ENCODE results near the gene SLC25A39.

- TF ChIP-seq, protein P1, sequence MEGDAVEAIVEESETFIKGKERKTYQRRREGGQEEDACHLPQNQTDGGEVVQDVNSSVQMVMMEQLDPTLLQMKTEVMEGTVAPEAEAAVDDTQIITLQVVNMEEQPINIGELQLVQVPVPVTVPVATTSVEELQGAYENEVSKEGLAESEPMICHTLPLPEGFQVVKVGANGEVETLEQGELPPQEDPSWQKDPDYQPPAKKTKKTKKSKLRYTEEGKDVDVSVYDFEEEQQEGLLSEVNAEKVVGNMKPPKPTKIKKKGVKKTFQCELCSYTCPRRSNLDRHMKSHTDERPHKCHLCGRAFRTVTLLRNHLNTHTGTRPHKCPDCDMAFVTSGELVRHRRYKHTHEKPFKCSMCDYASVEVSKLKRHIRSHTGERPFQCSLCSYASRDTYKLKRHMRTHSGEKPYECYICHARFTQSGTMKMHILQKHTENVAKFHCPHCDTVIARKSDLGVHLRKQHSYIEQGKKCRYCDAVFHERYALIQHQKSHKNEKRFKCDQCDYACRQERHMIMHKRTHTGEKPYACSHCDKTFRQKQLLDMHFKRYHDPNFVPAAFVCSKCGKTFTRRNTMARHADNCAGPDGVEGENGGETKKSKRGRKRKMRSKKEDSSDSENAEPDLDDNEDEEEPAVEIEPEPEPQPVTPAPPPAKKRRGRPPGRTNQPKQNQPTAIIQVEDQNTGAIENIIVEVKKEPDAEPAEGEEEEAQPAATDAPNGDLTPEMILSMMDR (IDR thresholded peaks at IDR 0.05) = peak in 3 of 6 experiments; percentile 31 to 51 (median 36)
- TF ChIP-seq POLR2A (IDR thresholded peaks at IDR 0.05) = no peak
Observed at GRCh38 chr17:44354582-44355561, 30.2 kb upstream of the SLC25A39 start.

All from adrenal gland (tissue), 5 donors.